Activated T-helper 1 cell treated with anti-CD3 and anti-CD28 coated beads, Interleukin-2, amount 50 U/mL, for 16 hours (primary cell): Measurements from ENCODE around the gene FBXO47.

Experiments used
- DNase-seq, 2 donors: peaks; one replicate each; pipeline ENCODE4 v3.0.0-alpha.2; 2020; ENCODE audit warnings: low read depth in 1 of 2, low spot score in 1 of 2

FBXO47 gene

GRCh38 chr17:38967290-38967738 is at the start of gene FBXO47:
Gene FBXO47, minus strand, starts transcription at chr17:38967403. Its CDS starts 4,378 bp downstream, at chr17:38963025.
- peak; percentile 58 to 64 for DNase-seq

DNA sequence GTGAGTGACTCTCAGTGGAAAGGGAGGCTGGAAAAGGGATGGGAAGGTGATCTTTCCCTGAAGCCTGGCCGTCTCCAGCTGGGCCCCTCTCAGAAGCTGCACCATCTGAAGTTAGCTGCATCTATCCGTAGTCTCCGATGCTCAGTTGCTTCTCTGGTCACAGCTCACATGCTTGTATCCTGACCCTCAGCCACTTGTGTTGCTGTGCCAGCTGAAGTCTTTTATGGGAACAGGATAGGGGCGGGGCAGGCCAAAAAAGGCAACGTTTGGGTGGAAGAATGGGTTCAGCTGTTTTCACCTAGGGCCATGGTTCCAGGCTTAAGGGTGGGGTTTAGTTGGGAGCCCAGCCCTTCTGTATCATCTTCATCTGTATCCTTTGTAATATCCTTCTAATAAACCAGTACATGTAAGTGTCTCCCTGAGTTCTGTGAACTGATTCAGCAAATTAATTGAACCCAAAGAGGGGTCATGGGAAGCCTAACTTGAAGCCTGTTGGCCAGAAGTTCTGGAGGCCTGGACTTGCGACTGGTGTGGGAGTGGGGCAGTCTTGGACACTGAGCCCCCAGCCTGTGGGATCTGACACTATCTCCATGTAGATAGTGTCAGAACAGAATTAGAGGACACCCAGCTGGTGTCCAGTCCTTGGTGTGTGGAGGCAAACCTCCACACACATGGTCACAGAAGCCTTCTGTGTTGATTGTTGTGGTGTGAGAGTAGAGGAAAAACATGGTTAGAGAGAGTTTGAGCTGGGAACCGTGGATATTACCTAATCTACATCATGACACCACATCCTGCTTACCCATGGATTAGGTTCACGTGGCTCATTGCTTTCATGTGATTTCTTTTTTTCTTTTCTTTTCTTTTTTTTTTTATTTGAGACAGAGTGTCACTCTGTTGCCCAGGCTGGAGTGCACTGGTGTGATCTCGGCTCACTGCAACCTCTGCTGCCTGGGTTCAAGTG is 49.3 kb upstream of the FBXO47 start:
- no peak for DNase-seq

GRCh38 chr17:39015546-39015935 is 48.3 kb upstream of the FBXO47 start:
- no peak for DNase-seq

- no peak for DNase-seq
These were observed 47.8 kb upstream of the FBXO47 start for GRCh38 chr17:39014795-39015545.

DNA sequence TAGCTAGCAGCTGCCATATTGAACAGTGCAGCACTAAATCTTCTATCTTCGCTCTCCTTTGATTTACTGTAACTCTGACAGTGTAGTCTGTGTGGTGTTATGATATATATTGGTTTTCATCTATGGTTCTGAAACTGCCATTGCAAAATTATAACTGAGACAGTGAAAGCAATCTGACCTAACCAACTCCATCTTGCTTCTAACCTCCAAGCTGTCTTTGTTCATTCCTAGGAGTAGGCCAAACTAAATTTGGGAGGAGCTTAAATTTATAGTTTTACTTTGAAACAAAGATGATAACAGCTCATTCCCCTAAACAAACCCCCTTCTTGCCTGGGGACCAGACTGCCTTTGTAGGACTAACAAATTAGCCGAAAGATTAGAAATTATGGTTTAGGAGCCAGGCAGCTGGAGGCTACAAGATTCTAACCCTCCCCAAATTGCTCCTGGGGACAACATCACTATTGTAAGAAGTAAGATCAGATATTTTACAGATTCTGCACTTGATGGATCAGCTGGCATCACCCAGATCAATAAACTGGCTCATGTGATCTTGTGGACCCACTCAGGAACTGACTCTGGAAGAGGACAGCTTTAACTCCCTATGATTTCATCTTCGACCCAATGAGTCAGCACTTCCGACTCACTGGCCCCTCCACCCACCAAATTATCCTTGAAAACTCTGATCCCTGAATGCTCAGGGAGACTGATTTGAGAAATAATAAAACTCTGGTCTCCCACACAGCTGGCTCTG is 47.0 kb upstream of the FBXO47 start:
- no peak for DNase-seq

DNA sequence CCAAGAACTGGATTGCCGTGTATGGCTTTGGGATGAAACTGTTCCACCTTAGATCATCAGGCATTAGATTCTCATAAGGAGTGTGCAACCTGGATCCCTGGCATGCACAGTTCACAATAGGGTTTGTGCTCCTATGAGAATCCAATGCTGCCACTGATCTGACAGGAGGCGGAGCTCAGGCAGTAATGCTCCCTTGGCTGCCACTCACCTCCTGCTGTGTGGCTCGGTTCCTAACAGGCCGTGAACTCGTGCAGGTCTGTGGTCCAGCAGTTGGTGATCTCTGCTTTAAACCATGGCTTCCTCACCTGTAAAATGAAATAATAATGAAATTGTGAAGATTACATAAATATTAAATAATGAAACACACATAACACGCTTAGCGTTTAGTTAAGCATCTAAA is 45.5 kb upstream of the FBXO47 start:
- DNase-seq = no peak

DNA sequence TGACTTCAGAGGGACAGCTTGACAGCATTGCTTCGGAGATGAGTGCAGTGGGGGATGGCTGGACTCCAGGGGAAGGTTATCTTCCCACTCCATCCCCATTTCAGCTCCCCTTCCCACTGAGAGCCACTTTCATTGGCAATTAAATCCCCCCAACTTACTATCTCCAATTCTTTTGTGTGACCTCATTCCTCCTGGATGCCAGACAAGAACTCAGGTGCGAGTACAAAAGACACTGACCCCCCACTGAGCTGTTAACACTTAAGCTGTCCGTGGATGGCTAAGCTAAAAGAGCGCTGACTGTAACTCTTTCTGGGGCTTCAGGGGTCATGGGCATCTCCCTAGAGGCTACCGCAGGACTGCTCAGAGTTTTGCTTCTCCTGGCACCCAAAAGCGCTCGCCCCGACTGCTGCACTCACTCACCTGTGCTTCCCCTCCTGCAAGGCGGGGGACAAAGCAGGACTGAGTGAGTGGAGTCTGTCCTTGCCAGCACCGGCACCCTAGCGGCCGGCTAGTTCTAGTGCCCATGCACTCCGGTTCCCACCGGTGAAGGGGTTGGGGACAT is 44.8 kb upstream of the FBXO47 start:
- no peak for DNase-seq

- no peak for DNase-seq
These were observed 42.4 kb upstream of the FBXO47 start for GRCh38 chr17:39009581-39010001.

GRCh38 chr17:39008633-39009032 is 41.4 kb upstream of the FBXO47 start:
- DNase-seq = no peak

- DNase-seq = no peak
These were observed 36.0 kb upstream of the FBXO47 start for GRCh38 chr17:39002991-39003715.

GRCh38 chr17:39001703-39002637 is 34.8 kb upstream of the FBXO47 start:
- no peak for DNase-seq

DNA sequence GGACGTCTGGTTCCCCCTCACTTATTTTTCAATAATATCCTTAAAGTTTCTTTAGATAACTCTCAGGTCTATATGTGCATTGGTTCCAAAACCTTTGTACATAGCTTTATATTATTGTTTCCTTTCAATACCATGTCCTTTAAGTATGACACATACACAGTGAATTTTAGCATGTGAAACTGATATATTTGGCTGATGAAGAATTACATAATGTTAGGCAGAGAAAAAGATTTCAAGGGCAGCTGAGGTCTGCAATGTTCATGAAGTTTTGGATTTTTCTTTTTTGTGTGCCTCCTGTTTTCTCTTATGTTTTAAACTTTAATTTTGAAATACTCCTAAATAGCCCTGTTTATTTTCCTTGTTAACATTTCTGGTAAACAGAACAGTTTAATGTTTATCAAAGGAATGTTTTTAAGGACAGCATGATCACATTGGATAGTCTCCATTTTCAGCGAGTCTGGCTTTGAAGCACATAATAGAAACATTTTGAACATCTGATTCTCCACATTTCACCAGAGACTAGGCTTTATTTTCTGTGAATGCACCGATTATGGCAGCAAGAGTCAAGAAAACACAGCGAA is 32.9 kb upstream of the FBXO47 start:
- no peak for DNase-seq

- DNase-seq = no peak
These were observed 29.6 kb upstream of the FBXO47 start for GRCh38 chr17:38996660-38997337.

DNA sequence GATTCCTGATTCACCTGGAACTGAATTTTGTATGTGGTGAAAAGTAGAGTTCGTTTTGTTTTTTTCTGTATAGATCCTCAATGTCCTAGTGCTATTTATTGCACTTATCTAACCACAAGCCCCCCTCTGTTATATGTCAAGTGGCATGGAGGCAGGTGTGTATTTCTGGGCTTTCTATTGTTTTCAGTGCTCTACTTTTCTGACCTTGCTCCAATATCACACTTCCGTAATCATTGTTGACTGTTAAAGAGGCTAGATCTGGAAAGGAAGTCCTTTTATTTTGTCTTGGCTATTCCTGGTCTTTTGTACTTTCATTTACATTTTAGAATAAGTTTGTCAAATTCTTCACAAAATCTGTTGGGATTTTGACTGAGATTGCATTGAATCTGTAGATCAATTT is 26.8 kb upstream of the FBXO47 start:
- no peak for DNase-seq

GRCh38 chr17:38984666-38985065 is 17.5 kb upstream of the FBXO47 start:
- DNase-seq = no peak

- no peak for DNase-seq
These were observed 15.9 kb upstream of the FBXO47 start for GRCh38 chr17:38982858-38983746.

DNA sequence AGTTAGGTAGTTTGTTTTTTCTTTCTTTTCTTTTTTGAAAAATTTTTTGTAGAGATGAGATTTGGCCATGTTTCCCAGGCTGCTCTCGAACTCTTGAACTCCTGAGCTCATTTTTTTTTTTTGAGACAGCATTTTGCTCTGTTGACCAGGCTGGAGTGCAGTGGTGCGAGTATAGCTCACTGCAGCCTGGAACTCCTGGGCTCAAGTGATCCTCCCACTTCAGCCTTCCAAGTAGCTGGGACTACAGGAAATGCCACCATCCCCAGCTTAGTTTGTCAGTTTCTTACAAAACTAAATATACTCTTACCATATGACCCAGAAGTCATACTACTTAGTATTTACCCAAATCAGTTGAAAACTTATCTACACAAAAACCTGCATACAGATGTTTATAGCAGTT is 14.4 kb upstream of the FBXO47 start:
- DNase-seq = no peak
